Heart right ventricle (tissue), 16 donors: ENCODE data around the gene ST7. TPM values are rescaled to one million over a fixed set of nuclear protein-coding genes. Genes with fewer than 3 reads are reported as not detected.

Experiments used
- ATAC-seq, 8 donors: fragments of 200-7000 bp; cut with Tn5 transposase; one replicate each; pipeline ENCODE4 v1.9.1; 2020; ENCODE audit warnings: mild to moderate bottlenecking in 8 of 8, moderate library complexity in 8 of 8, moderate number of reproducible peaks in 1 of 8
- DNase-seq, 2 donors: peaks; one replicate each; pipeline ENCODE4 v3.0.0-alpha.2; 2020
- H3K27ac ChIP-seq, 10 donors: fragments of 200-600 bp; sonication (generic) in 2 of 10; one replicate each; pipeline versions ENCODE4 v1.5.0 to v1.8.0; 2020 to 2022; ENCODE audit warnings: mild to moderate bottlenecking in 3 of 10
- H3K27me3 ChIP-seq, 7 donors: fragments of 200-600 bp; one replicate each; pipeline ENCODE4 v1.8.0; 2021 to 2022; ENCODE audit warnings: mild to moderate bottlenecking in 2 of 7
- H3K36me3 ChIP-seq, 9 donors: fragments of 200-600 bp; sonication (generic) in 1 of 9; one replicate each; pipeline versions ENCODE4 v1.5.0 to v1.8.0; 2020 to 2022; ENCODE audit warnings: mild to moderate bottlenecking in 2 of 9
- H3K4me1 ChIP-seq, 9 donors: fragments of 200-600 bp; sonication (generic) in 1 of 9; one replicate each; pipeline versions ENCODE4 v1.5.0 to v1.8.0; 2020 to 2022; ENCODE audit warnings: mild to moderate bottlenecking in 4 of 9
- H3K4me3 ChIP-seq, 10 donors: fragments of 200-600 bp; sonication (generic) in 2 of 10; one replicate each; pipeline versions ENCODE4 v1.5.0 to v1.8.0; 2020 to 2022; ENCODE audit warnings: mild to moderate bottlenecking in 7 of 10, moderate library complexity in 2 of 10
- H3K9me3 ChIP-seq, 11 donors: fragments of 200-600 bp in 10 of 11; sonication (generic) in 2 of 11; one replicate each; pipeline versions ENCODE4 v1.5.0 to v1.8.0; 2013 to 2022; ENCODE audit warnings: mild to moderate bottlenecking in 2 of 11, control low read depth in 1 of 11, moderate library complexity in 1 of 11
- WGBS, 2 donors: extraction: QIAGEN DNeasy Blood & Tissue Kit; methylation state at CpG; one replicate each; pipeline ENCODE4 v1.1.7; 2013; ENCODE audit warnings: inconsistent platforms in 1 of 2; 5-methylcytosine and 5-hydroxymethylcytosine counted together
- intact Hi-C, 10 donors: fragments of 100-400 bp; cut with DNase I; formaldehyde crosslinking; loops; one replicate each; pipeline versions ENCODE4 v1.11.1 to v1.14.2; 2022
- polyA plus RNA-seq, 2 donors: library from polyadenylated mRNA; stranded (reverse); fragments of 200-250 nt; gene quantifications; one replicate each; pipeline ENCODE4 v1.2.3, GENCODE V29; 2013
- total RNA-seq, 10 donors: library from RNA; stranded (reverse); fragmentation: NEBNext Ultra II Directional in 3 of 10; extraction: Animal tissue kit (Norgen Biotek cat#: 25700) in 3 of 10; gene quantifications; one replicate each; pipeline versions ENCODE4 v1.2.1 to v1.2.4, GENCODE V29; 2021 to 2023
- TF ChIP-seq, protein P1 (sequence below), 9 donors: fragments of 200-600 bp; sonication (generic) in 2 of 9; IDR thresholded peaks; one replicate each; pipeline versions ENCODE4 v1.5.0 to v1.8.0; 2021 to 2022; ENCODE audit warnings: antibody characterized with exemption in 9 of 9, mild to moderate bottlenecking in 5 of 9, moderate library complexity in 1 of 9
- donor health status: Arrhythmogenic right ventricular cardiomyopathy.
- donor health status: ischemic (EF 13 %, LVEDD 7.1; RV severe dilation, severe dysfunction).
- donor health status: healthy with polysubstance abuse.
- donor health status: DM: no; HTN: yes; CAD: no.
- donor health status: DM: no; HTN: no; CAD: no.
- donor health status: ischemic (EF 25% LVEDD 6.9; RV normal size, moderate dysfunction).
- donor health status: ischemic (EF 25% LVEDD 5.7; RV mildly dilated, moderate dysfunction).
- donor health status: healthy.
- donor health status: DM: yes; HTN: yes; CAD: no.
- donor health status: Ischemic cardiomyopathy.
- donor health status: ischemic (EF 35%, LVEDD 5.7; RV mildly dilated, moderate dysfunction).
- donor health status: nonischemic (EF 11% LVEDD 7.7; RV severe dilation, severe dysfunction).
- donor health status: DM: yes; HTN: yes; CAD: no.
- donor health status: PGD.
- donor health status: ischemic (EF 29% LVEDD 5.4; RV normal size, mild dysfunction).
- donor health status: nonischemic (EF 23%, LVEDD 6.1; RV moderate dilation, normal function).

ST7 gene
- total and polyA plus RNA-seq, 12 donors: 20.1 to 40.2 (median 23.4) TPM

DNA sequence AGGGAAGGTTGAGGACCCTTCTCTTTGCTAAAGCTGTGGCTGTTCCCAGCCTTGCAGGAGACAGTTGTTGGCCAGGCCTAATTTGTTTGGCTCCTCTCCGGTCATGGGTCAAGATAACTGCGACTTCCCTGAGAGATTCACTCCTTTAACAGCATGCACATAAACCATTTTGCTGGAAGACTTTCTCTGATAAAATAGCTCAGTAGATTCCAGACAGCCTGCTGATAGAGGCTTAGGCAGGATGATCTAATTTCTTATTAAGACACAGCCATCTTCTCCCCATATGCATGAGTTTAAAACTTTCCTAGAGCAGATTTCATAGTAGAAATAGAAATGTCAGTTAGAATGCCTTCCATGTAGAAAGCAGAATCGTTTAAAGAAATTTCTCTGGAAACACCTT lies 187.6 kb downstream of the ST7 start:
- TF ChIP-seq, protein P1, sequence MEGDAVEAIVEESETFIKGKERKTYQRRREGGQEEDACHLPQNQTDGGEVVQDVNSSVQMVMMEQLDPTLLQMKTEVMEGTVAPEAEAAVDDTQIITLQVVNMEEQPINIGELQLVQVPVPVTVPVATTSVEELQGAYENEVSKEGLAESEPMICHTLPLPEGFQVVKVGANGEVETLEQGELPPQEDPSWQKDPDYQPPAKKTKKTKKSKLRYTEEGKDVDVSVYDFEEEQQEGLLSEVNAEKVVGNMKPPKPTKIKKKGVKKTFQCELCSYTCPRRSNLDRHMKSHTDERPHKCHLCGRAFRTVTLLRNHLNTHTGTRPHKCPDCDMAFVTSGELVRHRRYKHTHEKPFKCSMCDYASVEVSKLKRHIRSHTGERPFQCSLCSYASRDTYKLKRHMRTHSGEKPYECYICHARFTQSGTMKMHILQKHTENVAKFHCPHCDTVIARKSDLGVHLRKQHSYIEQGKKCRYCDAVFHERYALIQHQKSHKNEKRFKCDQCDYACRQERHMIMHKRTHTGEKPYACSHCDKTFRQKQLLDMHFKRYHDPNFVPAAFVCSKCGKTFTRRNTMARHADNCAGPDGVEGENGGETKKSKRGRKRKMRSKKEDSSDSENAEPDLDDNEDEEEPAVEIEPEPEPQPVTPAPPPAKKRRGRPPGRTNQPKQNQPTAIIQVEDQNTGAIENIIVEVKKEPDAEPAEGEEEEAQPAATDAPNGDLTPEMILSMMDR (IDR thresholded peaks at IDR 0.05): no peak
- Histone ChIP-seq H3K36me3 (peaks cover 0 to 55% (median 0%) of the 10 kb centered on the region in 9 donors), H3K27ac (no peak overlapping the region), H3K27me3 (no peaks in the 10 kb centered on the region), H3K9me3 (no peaks in the 10 kb centered on the region), H3K4me1 (peaks cover 0 to 21% (median 0%) of the 10 kb centered on the region in 9 donors), H3K4me3 (no peak overlapping the region)
- WGBS, 2 donors: 41 to 54% methylated on average over 3 of the region's 3 CpGs
- intact Hi-C loops: no loop called here
- DNase-seq (no peak), ATAC-seq (no peak)

DNA sequence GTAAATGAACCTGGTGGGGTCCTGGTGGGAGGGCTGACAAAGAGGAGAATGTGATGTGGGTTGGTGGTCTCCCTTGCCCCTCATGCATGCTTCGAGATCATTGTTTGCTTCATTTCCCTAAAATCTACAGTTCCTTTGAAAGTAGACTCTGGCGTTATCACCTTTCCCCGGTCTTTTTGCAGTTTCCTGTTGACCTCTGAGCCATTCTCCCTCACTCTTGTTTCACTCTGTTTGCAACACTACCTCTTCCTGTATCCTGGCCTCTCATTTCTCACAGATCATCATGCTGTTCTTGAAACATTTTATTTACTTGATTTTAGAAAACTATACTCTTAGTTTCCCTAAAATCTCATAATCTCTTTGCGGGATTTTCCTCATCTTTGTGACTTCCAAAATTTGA lies 189.8 kb downstream of the ST7 start:
- WGBS, 2 donors: 65 to 82% methylated on average over 4 of the region's 4 CpGs
- Histone ChIP-seq H3K9me3 (no peaks in the 10 kb centered on the region), H3K27ac (no peak overlapping the region), H3K27me3 (no peaks in the 10 kb centered on the region), H3K36me3 (peaks cover 0 to 33% (median 0%) of the 10 kb centered on the region in 9 donors), H3K4me1 (peaks cover 0 to 37% (median 0%) of the 10 kb centered on the region in 9 donors), H3K4me3 (no peak overlapping the region)
- TF ChIP-seq, protein P1 (IDR thresholded peaks at IDR 0.05): no peak
- DNase-seq: no peak
- no peak for ATAC-seq
- intact Hi-C loops: no loop called here

DNA sequence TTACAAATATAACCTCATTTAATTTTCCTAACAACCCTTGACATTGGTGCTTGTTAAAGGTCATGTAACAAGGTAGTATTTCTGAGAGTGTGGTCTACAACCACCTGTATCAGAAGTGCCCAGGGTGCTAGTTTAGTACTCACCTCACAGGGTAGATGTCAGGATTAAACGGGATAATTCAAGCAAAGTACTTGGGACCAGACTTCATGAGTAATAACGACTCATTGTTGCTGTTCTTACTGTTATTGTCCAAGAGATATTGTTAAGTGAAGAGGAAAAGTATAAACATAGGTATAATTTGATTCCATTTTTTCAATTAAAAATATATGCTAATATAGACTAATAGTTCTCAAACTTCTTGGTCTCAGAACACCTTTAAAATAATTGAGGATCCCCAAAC lies 190.3 kb downstream of the ST7 start:
- Histone ChIP-seq H3K36me3 (peaks cover 0 to 28% (median 0%) of the 10 kb centered on the region in 9 donors), H3K4me3 (no peak overlapping the region), H3K27me3 (no peaks in the 10 kb centered on the region), H3K4me1 (peaks cover 0 to 33% (median 0%) of the 10 kb centered on the region in 9 donors), H3K27ac (no peak overlapping the region), H3K9me3 (no peaks in the 10 kb centered on the region)
- ATAC-seq (no peak), DNase-seq (no peak)
- intact Hi-C loops: no loop called here
- 89 to 92% methylated on average over 2 of the region's 2 CpGs for WGBS, 2 donors
- TF ChIP-seq, protein P1 (IDR thresholded peaks at IDR 0.05): no peak

DNA sequence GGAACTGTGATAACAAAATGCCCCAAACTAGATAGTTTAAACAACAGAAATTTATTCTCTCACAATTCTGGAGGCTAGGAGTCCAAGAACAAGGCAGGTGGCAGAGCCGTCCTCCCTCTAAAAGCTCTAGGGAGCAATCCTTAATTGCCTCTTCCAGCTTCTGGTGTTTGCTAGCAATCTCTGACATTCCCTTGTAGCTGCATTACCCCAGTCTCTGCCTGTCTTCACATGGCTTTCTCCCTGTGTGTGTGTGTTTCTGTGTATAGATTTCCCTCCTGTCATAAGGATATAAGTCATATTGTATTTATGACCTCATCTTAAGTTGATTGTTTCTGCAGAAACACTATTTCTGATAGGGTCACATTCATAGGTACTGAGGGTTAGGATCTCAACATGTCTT lies 192.0 kb downstream of the ST7 start:
- H3K9me3 ChIP-seq: no peaks in the 10 kb centered on the region

More for the DNA sequence above, 192.0 kb downstream of the ST7 start:
- Histone ChIP-seq H3K36me3 (peaks cover 0 to 11% (median 0%) of the 10 kb centered on the region in 9 donors), H3K27ac (no peak overlapping the region), H3K4me1 (peaks cover 0 to 20% (median 0%) of the 10 kb centered on the region in 9 donors), H3K27me3 (no peaks in the 10 kb centered on the region), H3K4me3 (no peak overlapping the region)
- 89 to 91% methylated on average over 1 of the region's 1 CpG for WGBS, 2 donors
- DNase-seq (no peak), ATAC-seq (no peak)
- TF ChIP-seq, protein P1 (IDR thresholded peaks at IDR 0.05): no peak
- intact Hi-C loops: no loop called here
